CD8-positive, alpha-beta memory T cell (primary cell): Measurements from ENCODE around the gene NAA20. TPM values are rescaled to one million over a fixed set of nuclear protein-coding genes. Genes with fewer than 3 reads are reported as not detected.

Source experiments
- CTCF ChIA-PET: fragments of 350-600 bp; sonication (Branson Sonifier 250); formaldehyde crosslinking; loops from one replicate; lab custom pipeline; 2021; ENCODE audit warnings: antibody characterized with exemption; lab: Charles Lee
- POLR2A ChIA-PET: fragments of 350-600 bp; sonication (Branson Sonifier 250); formaldehyde crosslinking; loops from one replicate; lab custom pipeline; 2021; ENCODE audit warnings: antibody characterized with exemption; lab: Charles Lee
- DNase-seq, 5 donors: peaks; one replicate each; pipeline versions ENCODE4 v3.0.0 to v3.0.0-alpha.2; 2020 to 2022; ENCODE audit warnings: mixed read lengths in 1 of 5
- H3K27ac ChIP-seq: one replicate; pipeline ENCODE4 v1.7.0; 2013; ENCODE audit warnings: low read depth, mild to moderate bottlenecking, low read length, moderate library complexity
- H3K27me3 ChIP-seq: 2 replicates; pipeline ENCODE4 v1.7.0; 2013; ENCODE audit warnings: low read length, mild to moderate bottlenecking; ENCODE audit not compliant: insufficient read depth, poor library complexity, severe bottlenecking
- H3K36me3 ChIP-seq: 2 replicates; pipeline ENCODE4 v1.7.0; 2013; ENCODE audit warnings: mild to moderate bottlenecking, low read length, moderate library complexity; ENCODE audit not compliant: insufficient read depth
- H3K4me1 ChIP-seq: 2 replicates; pipeline ENCODE4 v1.7.0; 2013; ENCODE audit warnings: mild to moderate bottlenecking, low read length, moderate library complexity; ENCODE audit not compliant: insufficient read depth
- H3K4me3 ChIP-seq: 2 replicates; pipeline ENCODE4 v1.7.0; 2013; ENCODE audit warnings: mild to moderate bottlenecking, low read length
- H3K9me3 ChIP-seq: 2 replicates; pipeline ENCODE4 v1.7.0; 2013; ENCODE audit warnings: mild to moderate bottlenecking, low read length
- H3K27ac Mint-ChIP-seq, 8 donors: one replicate each; pipeline ENCODE4 v1.8.0; 2020 to 2021; ENCODE audit warnings: mixed read lengths in 8 of 8, mild to moderate bottlenecking in 6 of 8, inconsistent platforms in 3 of 8, moderate library complexity in 3 of 8
- H3K27me3 Mint-ChIP-seq, 2 donors: one replicate each; pipeline ENCODE4 v1.8.0; 2020 to 2021; ENCODE audit warnings: mixed read lengths in 2 of 2, mild to moderate bottlenecking in 1 of 2, moderate library complexity in 1 of 2
- H3K36me3 Mint-ChIP-seq, 3 donors: one replicate each; pipeline ENCODE4 v1.8.0; 2020 to 2021; ENCODE audit warnings: mixed read lengths in 3 of 3, inconsistent platforms in 1 of 3, mild to moderate bottlenecking in 1 of 3
- H3K4me1 Mint-ChIP-seq, 3 donors: one replicate each; pipeline ENCODE4 v1.8.0; 2020 to 2021; ENCODE audit warnings: mixed read lengths in 3 of 3, inconsistent platforms in 1 of 3, mild to moderate bottlenecking in 1 of 3
- H3K4me3 Mint-ChIP-seq, 7 donors: one replicate each; pipeline ENCODE4 v1.8.0; 2020 to 2021; ENCODE audit warnings: mixed read lengths in 7 of 7, mild to moderate bottlenecking in 6 of 7, moderate library complexity in 4 of 7, inconsistent platforms in 2 of 7
- H3K9me3 Mint-ChIP-seq, 5 donors: one replicate each; pipeline ENCODE4 v1.8.0; 2020 to 2022; ENCODE audit warnings: mixed read lengths in 5 of 5, mild to moderate bottlenecking in 3 of 5, moderate library complexity in 2 of 5, inconsistent platforms in 1 of 5
- polyA plus RNA-seq: library from polyadenylated mRNA; unstranded; fragments of 300-500 nt; fragmentation: Illumina TruSeq; gene quantifications from one replicate; pipeline ENCODE4 v1.2.3, GENCODE V29; 2021
- total RNA-seq, 2 experiments: library from RNA; stranded (reverse); gene quantifications; one replicate each; pipeline ENCODE4 v1.2.3, GENCODE V29; 2021

NAA20 gene
- total and polyA plus RNA-seq, 3 experiments from 2014 or later: 69.8 to 99.6 (median 98.8) TPM

DNA sequence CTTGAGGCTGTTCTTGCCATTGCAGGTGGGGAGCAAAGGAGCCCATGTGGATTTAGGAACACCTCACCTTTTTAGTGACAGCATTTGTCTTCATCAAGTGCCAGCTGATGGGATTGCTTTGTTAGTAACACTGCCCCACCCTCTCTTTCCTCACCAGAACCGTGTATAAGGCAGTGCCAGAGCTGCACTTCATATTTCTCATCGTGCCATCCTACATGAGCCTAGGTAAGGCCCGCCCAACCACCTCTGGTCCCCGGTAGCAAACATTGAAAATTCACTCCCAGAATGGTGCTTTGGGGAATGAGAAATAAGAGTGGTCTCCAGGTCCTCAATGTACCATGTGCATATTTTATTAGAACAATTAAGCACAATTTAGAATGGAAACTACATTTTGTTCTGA, 57.9 kb downstream of the NAA20 start:
- no peaks in the 10 kb centered on the region for H3K4me1 Mint-ChIP-seq
- DNase-seq: no peak
- peaks cover 13 to 19% of the 10 kb centered on the region in 2 donors for H3K27me3 Mint-ChIP-seq
- H3K27me3 ChIP-seq: peaks cover 4% of the 10 kb centered on the region
- no peaks in the 10 kb centered on the region for H3K4me1 ChIP-seq
- H3K9me3 Mint-ChIP-seq: no peaks in the 10 kb centered on the region
- no peak overlapping the region for H3K4me3 ChIP-seq
- no peak overlapping the region for H3K27ac Mint-ChIP-seq
- H3K27ac ChIP-seq: no peak overlapping the region
- H3K36me3 Mint-ChIP-seq: no peaks in the 10 kb centered on the region
- no peaks in the 10 kb centered on the region for H3K36me3 ChIP-seq
- no peaks in the 10 kb centered on the region for H3K9me3 ChIP-seq
- ChIA-PET CTCF (no interaction called here), POLR2A (no interaction called here)
- H3K4me3 Mint-ChIP-seq: no peak overlapping the region

- no peak for DNase-seq
- Histone ChIP-seq H3K4me1 (no peaks in the 10 kb centered on the region), H3K9me3 (no peaks in the 10 kb centered on the region), H3K36me3 (no peaks in the 10 kb centered on the region), H3K4me3 (no peak overlapping the region), H3K27ac (no peak overlapping the region), H3K27me3 (peaks cover 4% of the 10 kb centered on the region)
- Mint-ChIP-seq H3K36me3 (no peaks in the 10 kb centered on the region), H3K9me3 (no peaks in the 10 kb centered on the region), H3K4me1 (no peaks in the 10 kb centered on the region), H3K27ac (peak overlapping the region in 1 of 8 donors; percentile 59), H3K4me3 (no peak overlapping the region), H3K27me3 (peaks cover 18 to 19% of the 10 kb centered on the region in 2 donors)
- POLR2A ChIA-PET: no interaction called here
- CTCF ChIA-PET: no interaction called here
These were observed 59.3 kb downstream of the NAA20 start for GRCh38 chr20:20076297-20077065.

DNA sequence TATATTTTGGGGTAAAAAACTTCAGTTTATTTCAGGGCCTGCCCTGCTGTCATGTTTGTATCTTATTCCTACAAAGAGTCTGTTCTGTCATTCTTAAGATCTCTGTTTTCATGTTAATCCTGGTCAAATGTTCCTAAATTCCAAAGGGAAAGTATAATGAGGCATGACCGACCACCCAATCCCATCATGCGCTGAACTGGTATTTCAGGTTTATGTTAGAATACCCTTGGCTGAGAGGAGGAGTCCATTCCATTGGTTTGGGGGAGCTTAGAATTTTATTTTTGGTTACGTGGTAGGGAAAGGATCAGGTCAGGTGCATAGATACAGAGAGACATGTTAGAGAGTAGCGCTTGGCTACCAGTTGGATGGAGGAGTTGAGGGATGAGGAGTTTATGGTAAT, 60.9 kb downstream of the NAA20 start:
- no peak for DNase-seq
- Histone ChIP-seq H3K4me3 (no peak overlapping the region), H3K27me3 (peaks cover 4% of the 10 kb centered on the region), H3K36me3 (no peaks in the 10 kb centered on the region), H3K4me1 (no peaks in the 10 kb centered on the region), H3K27ac (no peak overlapping the region), H3K9me3 (no peaks in the 10 kb centered on the region)
- ChIA-PET POLR2A (no interaction called here), CTCF (interaction anchor here (1.2 kb wide), 1 partner anchor 9 kb away, joined by 3 read pairs; no protein-coding TSS in a partner anchor)
- Mint-ChIP-seq H3K36me3 (no peaks in the 10 kb centered on the region), H3K27ac (no peak overlapping the region), H3K27me3 (peaks cover 16 to 23% of the 10 kb centered on the region in 2 donors), H3K9me3 (no peaks in the 10 kb centered on the region), H3K4me1 (no peaks in the 10 kb centered on the region), H3K4me3 (no peak overlapping the region)

DNA sequence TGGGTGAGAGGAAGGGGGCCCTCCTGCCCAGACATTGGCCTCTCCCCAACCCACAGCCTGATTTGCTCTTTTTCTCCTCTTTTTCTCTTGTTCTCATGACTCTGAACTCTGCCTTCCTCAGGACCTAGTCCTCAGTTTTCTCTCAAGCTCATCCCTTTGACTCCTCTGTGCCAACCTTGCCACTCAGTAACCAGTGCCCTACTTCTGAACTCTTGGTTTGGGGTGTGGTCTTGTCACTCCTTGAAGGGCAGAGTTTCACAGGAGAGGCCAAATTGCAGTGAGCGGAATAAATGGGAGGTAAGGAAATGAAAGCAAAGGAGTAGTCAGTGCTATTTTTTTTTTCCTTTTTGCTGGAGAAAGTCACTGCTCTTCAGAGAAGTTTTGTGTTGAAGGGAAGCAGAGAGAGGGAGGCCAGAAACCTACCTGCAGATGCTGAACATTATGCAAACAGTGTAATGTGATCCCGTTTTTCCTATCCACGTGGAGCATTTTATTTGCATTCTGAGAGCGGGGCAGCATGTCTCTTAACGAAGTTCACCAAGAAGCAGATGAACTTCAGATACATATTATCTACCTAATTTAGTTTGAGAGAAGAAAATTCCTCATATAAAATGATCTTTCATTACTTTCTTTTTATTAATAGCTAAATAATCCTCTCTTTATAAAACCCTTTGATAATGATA, 62.1 kb downstream of the NAA20 start:
- H3K4me1 ChIP-seq: no peaks in the 10 kb centered on the region
- H3K9me3 ChIP-seq: no peaks in the 10 kb centered on the region
- Mint-ChIP-seq H3K27ac (no peak overlapping the region), H3K9me3 (no peaks in the 10 kb centered on the region), H3K27me3 (peaks cover 12 to 23% of the 10 kb centered on the region in 2 donors), H3K4me1 (peaks cover 3 to 5% (median 4%) of the 10 kb centered on the region in 3 donors), H3K4me3 (no peak overlapping the region), H3K36me3 (no peaks in the 10 kb centered on the region)
- H3K27me3 ChIP-seq: no peaks in the 10 kb centered on the region
- DNase-seq: no peak
- H3K36me3 ChIP-seq: no peaks in the 10 kb centered on the region
- ChIA-PET CTCF (interaction anchor here (1.2 kb wide), 1 partner anchor 8 kb away, joined by 3 read pairs; no protein-coding TSS in a partner anchor), POLR2A (no interaction called here)
- no peak overlapping the region for H3K4me3 ChIP-seq
- no peak overlapping the region for H3K27ac ChIP-seq

Other genes starting within 250 kb of the NAA20 start
- gene CRNKL1, start 35.1 kb downstream of the NAA20 start, total RNA-seq: 10 to 100 TPM; 28.6 to 29.4 TPM
- gene CRNKL1, start 35.1 kb downstream of the NAA20 start, polyA plus RNA-seq: 15.3 TPM
- gene CFAP61, start 35.2 kb downstream of the NAA20 start, total RNA-seq: not detected
- gene CFAP61, start 35.2 kb downstream of the NAA20 start, polyA plus RNA-seq: not detected